K562 (cell line): Measurements from ENCODE around the gene SGMS1.

Source experiments
- CBFB ChIP-seq: sonication (generic); formaldehyde crosslinking; IDR thresholded peaks from 2 replicates; pipeline ENCODE4 v1.4.0; 2020; ENCODE audit warnings: mild to moderate bottlenecking, missing genetic modification reagents
- CTCF ChIP-seq, 3 experiments: IDR thresholded peaks in 2 of 3; conservative IDR thresholded peaks in 1 of 3; 2 replicates each; pipeline ENCODE4 v1.5.1; 2011 to 2012; ENCODE audit warnings: low read length in 3 of 3, mild to moderate bottlenecking in 3 of 3, control low read depth in 2 of 3, improper control_type of control experiment in 1 of 3, inconsistent platforms in 1 of 3, low read depth in 1 of 3, mixed read lengths in 1 of 3, moderate library complexity in 1 of 3; ENCODE audit not compliant: insufficient read depth in 2 of 3
- EZH2 ChIP-seq: IDR thresholded peaks from 2 replicates; pipeline ENCODE4 v1.6.1; 2012; ENCODE audit warnings: low read depth, mild to moderate bottlenecking, inconsistent platforms, low read length, borderline replicate concordance

GRCh38 chr10:50523357-50523756, 100.4 kb downstream of the SGMS1 start:
- TF ChIP-seq CTCF (IDR thresholded peaks at IDR 0.05 in 2 of 3, conservative IDR thresholded peaks at IDR 0.05 in 1 of 3; ENCODE audit: insufficient read depth in 2 of 3, low read depth in 1 of 3, low read length in 3 of 3) (no peak), EZH2 (no peak), CBFB (CRISPR knock-in tag) (no peak)
